B cell (primary cell): Measurements from ENCODE around the gene CTR9. TPM values are rescaled to one million over a fixed set of nuclear protein-coding genes. Genes with fewer than 3 reads are reported as not detected.

Experiments used
- ATAC-seq: fragments of 200-7000 bp; cut with Tn5 transposase; one replicate; pipeline ENCODE4 v1.10.0; 2021; ENCODE audit warnings: low read depth, mild to moderate bottlenecking, moderate number of reproducible peaks, moderate library complexity
- CTCF ChIA-PET: fragments of 350-600 bp; sonication (Branson Sonifier 250); formaldehyde crosslinking; loops from one replicate; lab custom pipeline; 2021; ENCODE audit warnings: antibody characterized with exemption, inconsistent platforms; lab: Charles Lee
- POLR2A ChIA-PET: fragments of 350-600 bp; sonication (Branson Sonifier 250); formaldehyde crosslinking; loops from one replicate; lab custom pipeline; 2021; ENCODE audit warnings: antibody characterized with exemption; lab: Charles Lee
- DNase-seq: peaks from one replicate; pipeline ENCODE4 v3.0.0; 2013
- H2AFZ ChIP-seq: 2 replicates; pipeline ENCODE4 v1.6.1; 2012; ENCODE audit warnings: mild to moderate bottlenecking, low read depth, low read length; ENCODE audit not compliant: insufficient read depth, poor library complexity, severe bottlenecking
- H3K27ac ChIP-seq, 2 donors: 1 replicate in 1 of 2; 2 replicates in 1 of 2; pipeline ENCODE4 v1.5.1; 2012 to 2013; ENCODE audit warnings: low read length in 2 of 2, mild to moderate bottlenecking in 2 of 2, moderate library complexity in 1 of 2
- H3K27me3 ChIP-seq, 4 experiments: fragments of 200-600 bp in 1 of 4; sonication (generic) in 1 of 4; replicated peaks in 1 of 4; 1 replicate in 2 of 4; 2 replicates in 2 of 4; pipeline versions ENCODE4 v1.6.1 to v1.7.0; 2013 to 2016; ENCODE audit warnings: low read length in 3 of 4, mild to moderate bottlenecking in 2 of 4, mixed read lengths in 1 of 4, moderate library complexity in 1 of 4; ENCODE audit not compliant: insufficient read depth in 4 of 4, control insufficient read depth in 3 of 4; ENCODE audit errors: control extremely low read depth in 1 of 4
- H3K36me3 ChIP-seq, 2 experiments: replicated peaks in 1 of 2; 1 replicate in 1 of 2; 2 replicates in 1 of 2; pipeline versions ENCODE4 v1.6.1 to v1.7.1; 2013; ENCODE audit warnings: low read length in 1 of 2; ENCODE audit not compliant: insufficient read depth in 2 of 2, control insufficient read depth in 1 of 2; ENCODE audit errors: control extremely low read depth in 1 of 2, extremely low read depth in 1 of 2
- H3K4me1 ChIP-seq, 2 donors: fragments of 200-600 bp in 1 of 2; sonication (generic) in 1 of 2; 1 replicate in 1 of 2; 2 replicates in 1 of 2; pipeline versions ENCODE4 v1.5.1 to v1.6.1; 2013 to 2017; ENCODE audit warnings: low read length in 2 of 2; ENCODE audit not compliant: control insufficient read depth in 2 of 2, insufficient read depth in 2 of 2
- H3K4me2 ChIP-seq: replicated peaks from 2 replicates; pipeline ENCODE3; 2012; ENCODE audit warnings: mild to moderate bottlenecking, low read depth, low read length; ENCODE audit not compliant: poor library complexity, severe bottlenecking
- H3K4me3 ChIP-seq, 5 experiments: fragments of 200-600 bp in 1 of 5; sonication (generic) in 1 of 5; 1 replicate in 3 of 5; 2 replicates in 2 of 5; pipeline versions ENCODE4 v1.5.1 to v1.7.0; 2011 to 2016; ENCODE audit warnings: low read length in 4 of 5, mild to moderate bottlenecking in 4 of 5, low read depth in 2 of 5, control low read depth in 1 of 5, moderate library complexity in 1 of 5; ENCODE audit not compliant: insufficient read depth in 1 of 5; ENCODE audit errors: control extremely low read depth in 1 of 5, extremely low read depth in 1 of 5
- H3K79me2 ChIP-seq: fragments of 200-600 bp; sonication (generic); one replicate; pipeline ENCODE4 v1.6.0; 2016; ENCODE audit warnings: low read length; ENCODE audit not compliant: control insufficient read depth, insufficient read depth
- H3K9ac ChIP-seq: fragments of 200-600 bp; sonication (generic); 2 replicates; pipeline ENCODE4 v1.6.1; 2017; ENCODE audit warnings: mild to moderate bottlenecking, low read length, moderate library complexity
- H3K9me3 ChIP-seq, 3 donors: one replicate each; pipeline versions ENCODE4 v1.6.1 to v1.7.1; 2013; ENCODE audit warnings: low read length in 2 of 3; ENCODE audit not compliant: control insufficient read depth in 2 of 3, insufficient read depth in 1 of 3; ENCODE audit errors: control extremely low read depth in 1 of 3
- H4K20me1 ChIP-seq: 2 replicates; pipeline ENCODE4 v1.6.0; 2012; ENCODE audit warnings: mild to moderate bottlenecking, low read length; ENCODE audit not compliant: insufficient read depth, control insufficient read depth, poor library complexity, severe bottlenecking
- H3K27ac Mint-ChIP-seq: one replicate; pipeline ENCODE4 v1.8.0; 2021; ENCODE audit warnings: mixed read lengths
- H3K27me3 Mint-ChIP-seq: one replicate; pipeline ENCODE4 v1.8.0; 2021; ENCODE audit warnings: mixed read lengths
- H3K4me1 Mint-ChIP-seq: one replicate; pipeline ENCODE4 v1.8.0; 2021; ENCODE audit warnings: mixed read lengths
- H3K4me3 Mint-ChIP-seq: one replicate; pipeline ENCODE4 v1.8.0; 2021; ENCODE audit warnings: mixed read lengths
- H3K9me3 Mint-ChIP-seq: one replicate; pipeline ENCODE4 v1.8.0; 2022; ENCODE audit warnings: mixed read lengths; ENCODE audit not compliant: insufficient read depth
- EZH2 ChIP-seq: IDR thresholded peaks from 2 replicates; pipeline ENCODE4 v1.6.1; 2012; ENCODE audit warnings: borderline replicate concordance, low read depth, mild to moderate bottlenecking, moderate library complexity, low read length; ENCODE audit not compliant: insufficient read depth, poor library complexity, severe bottlenecking
- WGBS: methylation state at CpG from one replicate; pipeline ENCODE4 v1.1.5; 2013; ENCODE audit warnings: missing lambda C conversion rate; ENCODE audit not compliant: insufficient coverage; 5-methylcytosine and 5-hydroxymethylcytosine counted together
- intact Hi-C: fragments of 100-400 bp; cut with micrococcal nuclease; formaldehyde crosslinking; loops from one replicate; pipeline ENCODE4 v1.10.0; 2022
- polyA plus RNA-seq: library from polyadenylated mRNA; depleted of rRNA; stranded (reverse); fragments of >200 nt; gene quantifications from 2 replicates; pipeline ENCODE4 v1.2.3, GENCODE V29; 2012
- total RNA-seq, 2 donors: library from RNA; stranded (reverse); fragments of 120-200 nt in 1 of 2; gene quantifications; 1 replicate in 1 of 2; 2 replicates in 1 of 2; pipeline versions ENCODE4 v1.2.3 to v1.2.4, GENCODE V29; 2013 to 2022
- TF ChIP-seq, protein P1 (sequence below): fragments of 200-600 bp; IDR thresholded peaks from one replicate; pipeline ENCODE4 v1.8.0; 2022; ENCODE audit warnings: antibody characterized with exemption, mild to moderate bottlenecking

The CTR9 gene
- total and polyA plus RNA-seq, 2 donors (not counting 1 experiment from before 2014, with no cell fraction given): 9.0 to 46.7 TPM

DNA sequence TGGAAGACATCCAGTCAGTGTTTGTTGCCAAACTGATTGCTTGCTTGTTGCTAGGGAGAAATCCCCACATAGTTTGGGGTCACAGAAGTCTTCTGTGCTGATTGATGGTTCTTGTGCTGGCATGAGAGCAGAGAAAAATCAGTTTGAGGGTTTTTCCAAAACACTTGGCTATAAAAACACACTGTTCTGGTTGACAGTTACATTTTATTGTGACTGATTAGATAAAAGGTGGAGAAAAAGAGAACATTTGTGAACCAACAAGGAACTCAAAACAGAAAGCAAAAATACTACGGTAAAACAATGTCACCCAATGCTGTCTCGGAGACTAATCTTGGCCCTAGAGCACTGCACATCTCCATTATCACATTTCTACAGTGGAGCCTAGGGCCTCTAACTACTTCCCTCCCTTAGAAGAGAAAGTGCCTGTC is 72.1 kb downstream of the CTR9 start:
- DNase-seq (no peak), ATAC-seq (no peak)
- Histone ChIP-seq H3K36me3 (no peaks in the 10 kb centered on the region), H3K27me3 (no peaks in the 10 kb centered on the region), H3K9me3 (no peaks in the 10 kb centered on the region), H3K9ac (peak overlapping the region; percentile 20), H3K4me1 (peaks cover 21 to 24% of the 10 kb centered on the region in 2 donors), H3K79me2 (no peaks in the 10 kb centered on the region), H3K27ac (peak overlapping the region; percentile 5 to 69), H3K4me3 (peak overlapping the region in 2 of 5 experiments; percentile 6 to 12), H3K4me2 (peak overlapping the region; percentile 38), H2AFZ (peak overlapping the region; percentile 48), H4K20me1 (no peaks in the 10 kb centered on the region)
- peak overlapping the region; percentile 83 for H3K27ac Mint-ChIP-seq
- POLR2A ChIA-PET: no interaction called here
- H3K9me3 Mint-ChIP-seq: no peaks in the 10 kb centered on the region
- intact Hi-C loops: no loop called here
- no CpG with 5 or more reads among the region's 2 CpGs for WGBS
- H3K4me3 Mint-ChIP-seq: peak overlapping the region; percentile 58
- CTCF ChIA-PET: interaction anchor here (0.7 kb wide), 1 partner anchor 14 kb away, joined by 5 read pairs; no protein-coding TSS in a partner anchor
- H3K27me3 Mint-ChIP-seq: no peaks in the 10 kb centered on the region
- H3K4me1 Mint-ChIP-seq: peaks cover 24% of the 10 kb centered on the region
- TF ChIP-seq, protein P1, sequence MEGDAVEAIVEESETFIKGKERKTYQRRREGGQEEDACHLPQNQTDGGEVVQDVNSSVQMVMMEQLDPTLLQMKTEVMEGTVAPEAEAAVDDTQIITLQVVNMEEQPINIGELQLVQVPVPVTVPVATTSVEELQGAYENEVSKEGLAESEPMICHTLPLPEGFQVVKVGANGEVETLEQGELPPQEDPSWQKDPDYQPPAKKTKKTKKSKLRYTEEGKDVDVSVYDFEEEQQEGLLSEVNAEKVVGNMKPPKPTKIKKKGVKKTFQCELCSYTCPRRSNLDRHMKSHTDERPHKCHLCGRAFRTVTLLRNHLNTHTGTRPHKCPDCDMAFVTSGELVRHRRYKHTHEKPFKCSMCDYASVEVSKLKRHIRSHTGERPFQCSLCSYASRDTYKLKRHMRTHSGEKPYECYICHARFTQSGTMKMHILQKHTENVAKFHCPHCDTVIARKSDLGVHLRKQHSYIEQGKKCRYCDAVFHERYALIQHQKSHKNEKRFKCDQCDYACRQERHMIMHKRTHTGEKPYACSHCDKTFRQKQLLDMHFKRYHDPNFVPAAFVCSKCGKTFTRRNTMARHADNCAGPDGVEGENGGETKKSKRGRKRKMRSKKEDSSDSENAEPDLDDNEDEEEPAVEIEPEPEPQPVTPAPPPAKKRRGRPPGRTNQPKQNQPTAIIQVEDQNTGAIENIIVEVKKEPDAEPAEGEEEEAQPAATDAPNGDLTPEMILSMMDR: no peak
- no peak for TF ChIP-seq EZH2

DNA sequence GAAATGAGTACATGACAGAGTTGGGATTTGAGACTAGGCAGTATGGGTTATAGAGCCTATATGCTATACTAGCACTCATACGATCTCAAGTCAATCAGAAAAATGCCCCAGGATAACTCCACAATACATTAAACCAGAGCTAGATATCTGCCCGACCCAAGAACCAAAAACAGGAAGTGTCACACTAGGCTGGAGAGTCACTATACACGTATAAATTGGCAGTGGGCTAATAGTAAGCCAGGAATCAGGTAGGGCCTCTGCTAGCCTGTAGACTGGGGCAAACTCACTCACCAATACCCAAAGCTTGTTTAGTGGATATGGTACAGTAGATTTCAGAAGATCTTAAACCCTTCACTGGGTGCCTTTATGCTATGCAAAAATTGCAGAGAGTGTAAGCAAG is 73.8 kb downstream of the CTR9 start:
- DNase-seq (peak; percentile 74), ATAC-seq (peak; percentile 97)
- peak overlapping the region; percentile 49 to 71 for H3K27ac ChIP-seq
- Mint-ChIP-seq H3K27me3 (no peaks in the 10 kb centered on the region), H3K9me3 (no peaks in the 10 kb centered on the region), H3K4me3 (peak overlapping the region; percentile 70), H3K27ac (peak overlapping the region; percentile 89), H3K4me1 (peaks cover 24% of the 10 kb centered on the region)
- H3K4me3 ChIP-seq: peak overlapping the region in 1 of 5 experiments; percentile 20
- peaks cover 21 to 24% of the 10 kb centered on the region in 2 donors for H3K4me1 ChIP-seq
- H3K27me3 ChIP-seq: no peaks in the 10 kb centered on the region
- H3K4me2 ChIP-seq: peak overlapping the region; percentile 64
- ChIA-PET POLR2A (interaction anchor here (1.2 to 1.8 kb wide), 2 partner anchors 16 to 33 kb away, joined by 14 to 27 read pairs; partner anchors contain the start of genes EIF4G2 and ZBED5), CTCF (interaction anchor here (1.0 to 1.2 kb wide), 5 partner anchors 9 to 33 kb away, joined by 3 to 6 read pairs (median 4); partner anchors contain the start of genes EIF4G2 and ZBED5)
- H4K20me1 ChIP-seq: no peaks in the 10 kb centered on the region
- intact Hi-C loops: loop anchor here (1.0 to 2.0 kb wide), 2 partner anchors 16 to 32 kb away; no protein-coding TSS in a partner anchor
- peak overlapping the region; percentile 79 for H2AFZ ChIP-seq
- no peaks in the 10 kb centered on the region for H3K9me3 ChIP-seq
- WGBS: no CpG with 5 or more reads among the region's 3 CpGs
- H3K36me3 ChIP-seq: no peaks in the 10 kb centered on the region
- no peak for TF ChIP-seq EZH2
- TF ChIP-seq, protein P1: no peak
- peaks cover 5% of the 10 kb centered on the region for H3K79me2 ChIP-seq
- peak overlapping the region; percentile 33 for H3K9ac ChIP-seq
